H54 (cell line): Measurements from ENCODE around the gene ANKRD30BL.
"Not testable (repeated sequence)": the region's sequence is repeated elsewhere in the genome, so short reads cannot be mapped to it uniquely, and the experiment has no call there.

Source experiments
- DNase-seq: peaks from one replicate; pipeline ENCODE4 v3.0.0; 2011; ENCODE audit warnings: low spot score, mixed read lengths; ENCODE audit not compliant: insufficient read length
- FAIRE-seq: peaks from 3 replicates; lab custom pipeline; 2011; peaks lifted over from hg19 to GRCh38; lab: Jason Lieb, UNC

Gene ANKRD30BL

GRCh38 chr2:132161161-132162124, at the start of gene ANKRD30BL:
TSS of gene ANKRD30BL (minus strand) at chr2:132161952. CDS start at chr2:132161705, 247 bp downstream.
- FAIRE-seq, DNase-seq: not testable (repeated sequence)

GRCh38 chr2:132202866-132203265, 41.1 kb upstream of the ANKRD30BL start:
- not testable (repeated sequence) for DNase-seq, FAIRE-seq

- not testable (repeated sequence) for FAIRE-seq, DNase-seq
These were observed 31.1 kb upstream of the ANKRD30BL start for GRCh38 chr2:132192854-132193253.

- DNase-seq, FAIRE-seq: not testable (repeated sequence)
These were observed 5.3 kb upstream of the ANKRD30BL start for GRCh38 chr2:132167100-132167499.

GRCh38 chr2:132162125-132162660, 441 bp upstream of the ANKRD30BL start:
- DNase-seq, FAIRE-seq: not testable (repeated sequence)

- FAIRE-seq = peak; percentile 69
These were observed 15.0 kb downstream of the ANKRD30BL start for GRCh38 chr2:132146774-132147173.

More at GRCh38 chr2:132146774-132147173, 15.0 kb downstream of the ANKRD30BL start:
- not testable (repeated sequence) for DNase-seq
